ENCODE measurements around the gene ARHGAP21.

Gene ARHGAP21

DNA sequence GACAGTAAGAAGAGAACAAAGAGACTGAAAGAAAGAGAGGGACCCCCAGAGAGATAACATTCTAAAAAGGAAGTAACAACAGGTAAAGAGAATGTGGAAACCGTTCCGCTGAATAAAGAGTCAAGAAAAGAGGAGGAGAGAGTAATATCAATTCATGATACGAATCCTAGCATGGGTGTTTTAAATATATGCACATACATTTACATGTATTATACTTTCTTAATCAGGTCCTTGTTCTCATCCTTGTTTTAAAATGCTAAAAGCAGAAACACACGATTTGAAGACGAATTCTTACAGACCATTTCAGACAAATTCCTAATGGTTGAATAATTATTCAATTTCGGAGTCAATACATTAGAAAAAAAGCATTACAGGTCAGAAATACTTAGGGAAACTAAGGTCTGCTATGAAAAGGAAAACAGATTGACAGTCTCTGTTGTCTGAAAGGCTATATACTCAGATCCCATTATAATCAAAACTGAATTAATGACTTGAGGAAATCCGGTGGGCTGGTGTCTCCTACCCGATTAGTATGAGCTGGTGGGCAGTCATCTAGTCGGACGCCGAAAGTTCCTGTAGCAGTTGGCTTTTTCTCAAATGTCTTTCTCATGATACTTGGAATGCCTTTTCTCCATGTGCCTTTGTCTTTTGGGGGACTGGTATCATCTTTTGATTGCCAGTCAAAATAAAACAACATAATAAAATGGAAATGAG is 127.3 kb downstream of the ARHGAP21 start:
- no peaks in the 10 kb centered on the region for H3K79me2 ChIP-seq (ENCODE audit: low read length)
- H3K36me3 ChIP-seq (replicated peaks; ENCODE audit: insufficient read depth, low read length), result no peaks in the 10 kb centered on the region; the same call in 1 of the 2 replicates
- H3K9me3 ChIP-seq (replicated peaks; ENCODE audit: insufficient read depth, low read length), result no peaks in the 10 kb centered on the region
- H3K27me3 ChIP-seq (replicated peaks; ENCODE audit: insufficient read depth, low read length), result no peaks in the 10 kb centered on the region
- no peaks in the 10 kb centered on the region for H3F3A ChIP-seq (ENCODE audit: insufficient read depth, low read length)
- TF ChIP-seq, protein P1, sequence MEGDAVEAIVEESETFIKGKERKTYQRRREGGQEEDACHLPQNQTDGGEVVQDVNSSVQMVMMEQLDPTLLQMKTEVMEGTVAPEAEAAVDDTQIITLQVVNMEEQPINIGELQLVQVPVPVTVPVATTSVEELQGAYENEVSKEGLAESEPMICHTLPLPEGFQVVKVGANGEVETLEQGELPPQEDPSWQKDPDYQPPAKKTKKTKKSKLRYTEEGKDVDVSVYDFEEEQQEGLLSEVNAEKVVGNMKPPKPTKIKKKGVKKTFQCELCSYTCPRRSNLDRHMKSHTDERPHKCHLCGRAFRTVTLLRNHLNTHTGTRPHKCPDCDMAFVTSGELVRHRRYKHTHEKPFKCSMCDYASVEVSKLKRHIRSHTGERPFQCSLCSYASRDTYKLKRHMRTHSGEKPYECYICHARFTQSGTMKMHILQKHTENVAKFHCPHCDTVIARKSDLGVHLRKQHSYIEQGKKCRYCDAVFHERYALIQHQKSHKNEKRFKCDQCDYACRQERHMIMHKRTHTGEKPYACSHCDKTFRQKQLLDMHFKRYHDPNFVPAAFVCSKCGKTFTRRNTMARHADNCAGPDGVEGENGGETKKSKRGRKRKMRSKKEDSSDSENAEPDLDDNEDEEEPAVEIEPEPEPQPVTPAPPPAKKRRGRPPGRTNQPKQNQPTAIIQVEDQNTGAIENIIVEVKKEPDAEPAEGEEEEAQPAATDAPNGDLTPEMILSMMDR (IDR thresholded peaks at IDR 0.05; ENCODE audit: low read length), result no peak
- TF ChIP-seq EZH2 (optimal IDR thresholded peaks at IDR 0.05; ENCODE audit: low read depth, low read length) (no peak), EZH2phosphoT487 (IDR thresholded peaks at IDR 0.05; ENCODE audit: low read length) (no peak)
- no peak overlapping the region for H2AFZ ChIP-seq (ENCODE audit: low read length)
- no peaks in the 10 kb centered on the region for H3K4me1 ChIP-seq (ENCODE audit: low read length)
- no peak for DNase-seq
- no peak overlapping the region for H3K9ac ChIP-seq (ENCODE audit: low read length)
- no peak overlapping the region for H3K4me3 ChIP-seq (ENCODE audit: low read length)
- H3K4me2 ChIP-seq (ENCODE audit: low read depth, low read length), result no peak overlapping the region
- no peaks in the 10 kb centered on the region for H3K9me2 ChIP-seq (replicated peaks; ENCODE audit: insufficient read depth, low read length)
- H3K27ac ChIP-seq (ENCODE audit: low read length), result no peak overlapping the region
- no peaks in the 10 kb centered on the region for H4K20me1 ChIP-seq (ENCODE audit: insufficient read depth, low read length)

DNA sequence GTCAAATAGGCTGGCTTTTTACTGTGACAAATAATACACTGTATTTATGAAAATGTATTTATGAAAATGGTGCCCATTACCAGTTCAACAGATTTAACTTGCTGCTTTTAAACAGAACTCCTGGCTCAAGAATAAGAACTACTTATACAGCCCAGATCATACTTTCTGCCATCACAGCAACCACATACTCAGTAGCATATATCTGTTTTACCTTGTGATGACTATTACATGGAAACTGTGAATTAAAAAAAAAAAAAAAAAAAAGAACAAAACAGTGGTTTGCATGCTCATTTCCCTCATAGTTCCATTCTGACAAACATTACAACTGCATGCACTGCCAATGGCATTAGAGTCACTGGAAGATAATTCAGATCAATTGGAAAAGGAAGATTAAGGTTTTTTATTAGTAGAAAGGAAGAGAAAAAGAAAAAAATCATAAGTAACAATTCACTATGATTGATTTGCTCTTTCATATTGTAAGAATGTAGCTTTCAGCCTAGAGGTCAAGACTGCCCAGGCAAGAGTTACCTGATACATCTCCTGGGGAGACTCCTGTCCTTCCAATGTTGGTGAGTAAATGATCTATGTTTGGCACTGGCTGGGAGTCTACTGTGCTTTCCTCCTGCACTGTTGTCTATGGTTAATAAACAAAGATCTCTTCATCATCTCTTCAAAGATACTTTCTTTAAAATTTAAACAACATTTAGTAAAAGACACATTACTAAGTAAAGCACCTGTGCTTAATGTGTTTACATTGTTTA is 132.8 kb downstream of the ARHGAP21 start:
- no peak overlapping the region for H2AFZ ChIP-seq (ENCODE audit: low read length)
- H3K36me3 ChIP-seq (replicated peaks; ENCODE audit: insufficient read depth, low read length), result no peaks in the 10 kb centered on the region; the same call in 1 of the 2 replicates
- no peak overlapping the region for H3K4me3 ChIP-seq (ENCODE audit: low read length)
- no peak for DNase-seq
- no peak overlapping the region for H3K27ac ChIP-seq (ENCODE audit: low read length)
- no peaks in the 10 kb centered on the region for H3F3A ChIP-seq (ENCODE audit: insufficient read depth, low read length)
- no peaks in the 10 kb centered on the region for H3K9me2 ChIP-seq (replicated peaks; ENCODE audit: insufficient read depth, low read length)
- H3K27me3 ChIP-seq (replicated peaks; ENCODE audit: insufficient read depth, low read length), result no peaks in the 10 kb centered on the region
- H3K9ac ChIP-seq (ENCODE audit: low read length), result no peak overlapping the region
- H3K9me3 ChIP-seq (replicated peaks; ENCODE audit: insufficient read depth, low read length), result no peaks in the 10 kb centered on the region
- no peaks in the 10 kb centered on the region for H3K4me1 ChIP-seq (ENCODE audit: low read length)
- H3K4me2 ChIP-seq (ENCODE audit: low read depth, low read length), result no peak overlapping the region
- H3K79me2 ChIP-seq (ENCODE audit: low read length), result no peaks in the 10 kb centered on the region
- H4K20me1 ChIP-seq (ENCODE audit: insufficient read depth, low read length), result no peaks in the 10 kb centered on the region
- TF ChIP-seq EZH2 (optimal IDR thresholded peaks at IDR 0.05; ENCODE audit: low read depth, low read length) (no peak), EZH2phosphoT487 (IDR thresholded peaks at IDR 0.05; ENCODE audit: low read length) (no peak)

DNA sequence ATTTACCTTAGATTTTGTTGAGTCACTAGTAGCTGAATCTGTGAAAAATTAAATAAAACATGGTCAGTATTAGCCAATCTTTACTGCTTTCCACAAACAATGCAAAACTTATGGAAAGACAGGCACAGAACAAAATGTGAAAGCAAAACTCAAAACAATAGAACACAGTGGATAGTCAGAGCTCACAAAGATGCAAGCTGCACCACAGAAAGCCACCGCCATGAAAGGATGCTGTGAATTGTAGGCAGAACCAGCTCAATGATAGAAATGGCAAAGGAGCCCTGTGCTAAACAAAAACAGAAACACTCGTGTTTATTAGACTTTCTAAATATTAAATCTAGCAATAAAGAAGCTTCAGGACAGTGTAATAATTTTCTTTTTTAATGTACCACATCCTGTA is 134.4 kb downstream of the ARHGAP21 start:
- Histone ChIP-seq H3K4me2 (ENCODE audit: low read depth, low read length) (no peak overlapping the region), H3K27me3 (replicated peaks; ENCODE audit: insufficient read depth, low read length) (no peaks in the 10 kb centered on the region), H3K79me2 (ENCODE audit: low read length) (no peaks in the 10 kb centered on the region), H3K4me3 (ENCODE audit: low read length) (no peak overlapping the region), H3K9me3 (replicated peaks; ENCODE audit: insufficient read depth, low read length) (no peaks in the 10 kb centered on the region), H3K27ac (ENCODE audit: low read length) (no peak overlapping the region), H3F3A (ENCODE audit: insufficient read depth, low read length) (no peaks in the 10 kb centered on the region), H3K9me2 (replicated peaks; ENCODE audit: insufficient read depth, low read length) (no peaks in the 10 kb centered on the region), H4K20me1 (ENCODE audit: insufficient read depth, low read length) (no peaks in the 10 kb centered on the region), H3K4me1 (ENCODE audit: low read length) (no peaks in the 10 kb centered on the region), H2AFZ (ENCODE audit: low read length) (no peak overlapping the region), H3K9ac (ENCODE audit: low read length) (no peak overlapping the region), H3K36me3 (replicated peaks; ENCODE audit: insufficient read depth, low read length) (no peaks in the 10 kb centered on the region)
- DNase-seq, result no peak
- TF ChIP-seq, protein P1 (IDR thresholded peaks at IDR 0.05; ENCODE audit: low read length), result no peak
- TF ChIP-seq EZH2phosphoT487 (IDR thresholded peaks at IDR 0.05; ENCODE audit: low read length) (no peak), EZH2 (optimal IDR thresholded peaks at IDR 0.05; ENCODE audit: low read depth, low read length) (no peak)

Data from MM.1S (cell line).